GM18526 (cell line): Measurements from ENCODE around the gene ACTG2.

Experiments used
- POLR2A ChIP-seq: IDR thresholded peaks from 3 replicates; pipeline ENCODE4 v1.6.1; 2011; ENCODE audit not compliant: insufficient read length; ENCODE audit errors: extremely low read depth

ACTG2 gene

DNA sequence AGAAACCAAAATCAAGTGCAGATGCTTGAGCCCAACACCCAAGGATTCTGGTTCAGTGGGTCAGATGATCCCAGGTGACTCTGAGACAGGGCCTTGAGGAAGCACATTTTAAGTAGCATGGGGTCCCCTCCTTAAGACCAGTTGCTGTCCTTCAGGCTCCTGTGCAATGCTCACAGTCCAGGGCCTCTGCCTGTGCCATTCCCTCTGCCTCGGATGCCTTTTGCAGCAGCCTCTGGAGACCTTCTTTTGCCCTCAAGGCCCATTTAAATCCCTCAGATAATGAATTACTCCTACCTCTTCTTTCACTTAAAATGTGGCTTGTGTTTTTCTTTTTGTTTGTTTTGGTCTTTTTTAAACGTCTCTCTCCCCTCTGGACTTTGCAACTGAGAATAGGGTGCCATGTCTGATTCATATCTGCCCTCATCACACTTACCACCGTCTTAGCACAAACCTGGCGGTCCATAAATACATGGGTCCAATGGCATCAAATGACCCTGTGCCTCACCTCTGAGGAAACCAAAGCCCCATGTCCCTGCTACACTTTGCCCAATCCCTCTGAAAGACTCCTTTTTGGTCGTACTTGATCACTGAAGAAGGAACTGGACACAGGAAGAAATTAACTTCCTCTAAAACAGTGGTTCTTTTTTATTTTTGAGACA lies 14.2 kb downstream of the ACTG2 start:
- TF ChIP-seq POLR2A, result no peak

DNA sequence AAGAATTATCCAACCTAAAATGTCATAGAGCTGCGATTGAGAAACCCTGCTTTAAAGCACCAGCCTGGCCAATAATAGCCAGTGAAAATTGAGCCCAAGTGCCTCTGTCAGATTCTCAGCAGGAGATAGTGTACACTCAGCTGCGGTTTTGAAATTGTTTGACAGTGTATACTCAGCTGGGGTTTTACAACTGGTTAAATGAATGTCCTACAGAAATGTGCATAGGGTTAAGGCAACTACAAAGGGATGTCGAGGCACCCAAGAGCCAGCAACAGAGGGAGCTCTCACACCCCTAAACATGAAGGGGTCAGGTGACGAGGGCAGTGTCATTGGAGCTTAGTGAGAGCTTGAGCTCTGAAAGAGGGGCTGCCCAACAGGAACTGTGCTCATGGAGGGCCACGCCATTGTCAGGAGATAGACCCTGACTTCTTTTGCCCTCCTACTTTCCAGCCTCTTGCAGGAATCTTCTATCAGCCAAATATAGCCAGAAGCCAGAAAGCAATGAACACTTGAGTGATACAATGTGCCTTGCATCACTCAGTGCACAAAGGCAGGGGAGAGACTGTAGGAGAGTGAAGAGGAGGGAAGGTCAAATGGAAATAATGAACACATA lies 15.1 kb downstream of the ACTG2 start:
- no peak for TF ChIP-seq POLR2A

DNA sequence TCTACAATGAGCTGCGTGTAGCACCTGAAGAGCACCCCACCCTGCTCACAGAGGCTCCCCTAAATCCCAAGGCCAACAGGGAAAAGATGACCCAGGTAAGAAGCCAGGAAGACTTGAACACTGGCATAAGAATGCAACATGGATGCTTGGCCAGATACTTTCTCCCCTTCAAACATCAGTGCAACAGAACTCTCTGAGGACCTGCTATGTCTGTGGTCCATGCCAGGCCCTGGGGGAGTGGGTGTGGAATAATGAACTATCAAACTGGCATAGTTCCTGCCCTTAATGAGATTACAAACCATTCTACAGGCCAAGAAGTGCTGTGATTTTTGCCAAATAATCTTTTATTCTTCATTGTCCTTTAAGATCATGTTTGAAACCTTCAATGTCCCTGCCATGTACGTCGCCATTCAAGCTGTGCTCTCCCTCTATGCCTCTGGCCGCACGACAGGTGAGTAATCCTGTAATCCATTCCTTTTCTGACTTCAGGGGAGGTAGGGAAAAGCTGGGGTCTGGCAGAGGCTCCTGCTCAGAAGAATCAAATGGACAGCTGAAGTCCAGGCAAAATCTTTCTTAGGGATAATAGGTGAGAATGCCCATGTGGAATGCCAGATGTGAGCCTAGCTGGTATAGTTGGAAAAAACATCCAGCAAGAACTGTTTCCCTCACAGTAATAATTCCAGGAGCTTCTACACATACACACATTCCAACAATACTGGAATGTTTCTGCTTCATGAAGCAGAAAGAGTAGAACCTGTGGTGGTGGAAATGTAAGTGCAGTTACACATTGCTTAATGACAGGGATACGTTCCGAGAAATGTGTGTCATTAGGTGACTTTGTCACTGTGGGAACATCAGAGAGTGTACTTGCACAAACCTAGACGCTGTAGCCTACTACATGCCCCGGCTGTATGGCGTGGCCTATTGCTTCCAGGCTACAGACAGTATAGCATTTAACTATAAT lies 16.2 kb downstream of the ACTG2 start:
- TF ChIP-seq POLR2A, result no peak

DNA sequence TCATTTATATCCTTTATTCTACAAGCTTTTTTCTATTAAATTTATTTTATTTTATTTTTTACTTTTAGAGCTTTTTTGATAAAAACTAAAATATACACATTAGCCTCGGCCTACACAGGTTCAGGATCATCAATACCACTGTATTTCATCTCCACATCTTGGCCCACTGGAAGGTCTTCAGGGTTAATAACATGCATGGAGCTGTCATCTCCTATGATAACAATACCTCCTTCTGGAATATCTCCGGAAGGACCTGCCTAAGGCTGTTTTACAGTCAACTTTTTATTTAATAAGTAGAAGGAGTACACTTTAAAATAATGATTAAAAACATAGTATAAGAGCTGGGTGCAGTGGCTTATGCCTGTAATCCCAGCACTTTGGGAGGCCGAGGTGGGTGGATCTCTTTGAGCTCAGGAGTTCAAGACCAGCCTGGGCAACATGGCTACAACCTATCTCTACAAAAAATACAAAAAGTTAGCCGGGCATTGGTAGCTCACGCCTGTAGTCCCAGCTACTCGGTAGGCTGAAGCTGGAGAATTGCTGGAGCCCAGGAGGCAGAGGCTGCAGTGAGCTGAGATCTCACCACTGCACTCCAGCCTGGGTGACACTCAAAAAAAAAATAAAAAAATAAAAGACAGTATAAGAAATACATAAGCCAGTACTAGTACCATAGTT lies 18.2 kb downstream of the ACTG2 start:
- TF ChIP-seq POLR2A, result no peak

DNA sequence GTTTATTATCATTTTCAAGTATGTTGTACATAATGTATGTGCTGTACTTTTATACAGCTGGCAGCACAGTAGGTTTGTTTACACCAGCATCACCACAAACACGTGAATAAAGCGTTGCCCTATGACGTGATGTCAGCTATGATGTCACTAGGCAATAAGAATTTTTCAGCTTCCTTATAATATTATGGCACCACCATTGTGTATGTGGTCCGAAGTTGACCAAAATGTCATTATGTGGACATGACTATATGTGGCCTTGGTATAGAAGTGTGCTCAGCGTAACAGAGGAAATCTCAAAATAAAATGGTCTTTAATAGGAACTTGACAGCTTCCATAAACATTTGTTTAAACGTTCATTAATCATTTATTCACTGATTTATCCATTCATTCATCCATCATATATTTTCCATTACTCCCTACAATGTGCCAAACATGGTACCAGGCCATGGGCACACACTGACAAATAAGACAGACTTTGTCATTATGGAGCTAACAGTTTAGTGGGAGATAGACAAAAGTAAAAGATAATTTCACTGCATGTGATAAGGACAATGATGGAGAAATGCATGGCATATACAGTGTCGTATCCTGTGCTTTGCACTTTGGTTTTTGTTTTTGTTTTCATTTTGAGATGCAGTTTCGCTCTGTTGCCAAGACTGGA lies 18.9 kb downstream of the ACTG2 start:
- TF ChIP-seq POLR2A, result no peak

DNA sequence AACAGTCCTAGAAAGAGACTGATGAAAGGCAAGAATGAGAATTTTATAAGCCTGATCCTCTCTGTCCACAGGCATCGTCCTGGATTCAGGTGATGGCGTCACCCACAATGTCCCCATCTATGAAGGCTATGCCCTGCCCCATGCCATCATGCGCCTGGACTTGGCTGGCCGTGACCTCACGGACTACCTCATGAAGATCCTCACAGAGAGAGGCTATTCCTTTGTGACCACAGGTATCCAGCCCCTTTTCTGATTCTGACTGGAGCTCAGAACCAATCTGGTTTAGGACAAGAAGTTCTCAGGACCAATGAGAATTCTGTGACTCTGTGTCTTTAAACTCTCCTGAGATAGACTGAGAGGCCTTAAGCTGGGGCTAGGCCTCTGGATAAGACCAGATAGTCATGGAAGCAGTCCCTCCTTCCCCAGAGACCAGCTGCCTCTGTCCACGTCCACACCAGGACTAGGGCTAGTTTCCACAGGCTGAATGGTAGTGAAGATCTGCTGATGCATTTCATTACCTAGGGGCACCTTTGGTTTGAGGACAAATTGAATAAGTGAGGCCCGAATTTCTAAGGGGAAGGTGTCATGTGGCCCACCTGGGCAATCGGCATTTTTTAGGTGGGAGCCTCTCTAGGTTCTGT lies 20.7 kb downstream of the ACTG2 start:
- no peak for TF ChIP-seq POLR2A

DNA sequence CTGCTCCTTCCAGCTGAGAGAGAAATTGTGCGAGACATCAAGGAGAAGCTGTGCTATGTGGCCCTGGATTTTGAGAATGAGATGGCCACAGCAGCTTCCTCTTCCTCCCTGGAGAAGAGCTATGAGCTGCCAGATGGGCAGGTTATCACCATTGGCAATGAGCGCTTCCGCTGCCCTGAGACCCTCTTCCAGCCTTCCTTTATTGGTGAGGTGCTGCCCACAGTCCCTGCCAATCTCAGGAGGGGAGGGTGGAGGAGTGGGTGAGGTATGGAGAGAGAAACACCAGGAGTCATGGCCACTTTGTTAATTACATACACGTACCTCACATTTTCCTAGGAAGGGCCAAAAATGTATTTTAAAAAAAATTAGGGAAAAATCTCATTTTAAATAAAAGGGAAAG lies 21.9 kb downstream of the ACTG2 start:
- no peak for TF ChIP-seq POLR2A

DNA sequence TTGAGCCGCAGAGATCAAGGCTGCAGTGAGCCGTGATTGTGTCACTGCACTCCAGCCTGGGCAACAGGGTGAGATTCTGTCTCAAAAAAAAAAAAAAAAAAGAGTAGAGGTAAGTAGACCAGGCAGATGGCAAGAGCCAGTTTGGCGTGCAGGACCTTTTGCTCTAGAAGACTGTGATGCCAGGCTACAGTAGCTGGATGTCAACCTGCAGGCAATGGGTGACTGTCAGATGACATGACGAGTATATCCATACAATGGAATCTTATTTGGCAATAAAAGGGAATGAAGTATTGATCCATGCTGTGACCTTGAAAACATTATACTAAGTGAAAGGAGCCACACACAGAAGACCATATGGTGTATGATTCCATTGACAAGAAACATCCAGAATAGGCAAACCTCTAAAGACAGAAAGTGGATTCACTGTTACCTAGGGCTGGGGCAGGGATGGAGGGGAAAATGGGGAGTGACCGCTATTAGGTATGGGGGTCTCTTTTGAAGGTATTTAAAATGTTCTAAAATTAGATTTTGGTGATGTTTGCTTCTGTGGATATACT lies 22.7 kb downstream of the ACTG2 start:
- no peak for TF ChIP-seq POLR2A

DNA sequence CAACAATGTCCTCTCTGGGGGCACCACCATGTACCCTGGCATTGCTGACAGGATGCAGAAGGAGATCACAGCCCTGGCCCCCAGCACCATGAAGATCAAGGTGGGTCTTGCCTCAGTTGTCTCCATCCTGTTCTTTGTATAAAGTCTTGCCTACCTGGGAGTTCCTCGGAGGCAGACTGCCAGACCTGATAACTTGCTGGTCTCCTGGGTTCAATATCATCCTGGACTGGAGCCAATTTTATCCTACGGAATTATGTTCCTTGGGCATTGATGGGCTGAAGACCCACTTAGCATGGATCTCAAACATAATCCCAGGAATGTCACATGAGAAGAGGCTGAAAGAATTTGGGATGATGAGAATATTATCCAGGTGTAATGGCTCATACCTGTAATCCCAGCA lies 23.9 kb downstream of the ACTG2 start:
- no peak for TF ChIP-seq POLR2A

DNA sequence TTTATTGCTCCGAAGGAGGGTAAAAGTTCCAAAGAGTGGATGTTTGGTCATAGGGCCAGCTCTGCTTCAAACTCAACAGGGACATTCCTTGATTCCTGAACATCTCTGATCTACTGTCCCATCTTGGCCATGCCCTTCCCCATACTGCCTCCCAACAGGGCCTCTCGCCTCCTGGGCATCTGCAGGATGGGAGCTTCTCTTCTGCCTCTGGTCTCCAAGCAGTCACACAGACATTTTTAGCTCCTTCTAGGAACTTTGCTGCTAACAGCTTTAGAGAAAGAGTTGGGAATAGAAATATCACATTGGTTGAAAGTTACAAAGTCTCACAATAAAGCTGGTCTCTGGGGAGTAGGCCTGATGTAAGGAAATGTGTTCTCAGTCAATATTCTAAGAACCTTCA lies 24.5 kb downstream of the ACTG2 start:
- TF ChIP-seq POLR2A, result no peak

DNA sequence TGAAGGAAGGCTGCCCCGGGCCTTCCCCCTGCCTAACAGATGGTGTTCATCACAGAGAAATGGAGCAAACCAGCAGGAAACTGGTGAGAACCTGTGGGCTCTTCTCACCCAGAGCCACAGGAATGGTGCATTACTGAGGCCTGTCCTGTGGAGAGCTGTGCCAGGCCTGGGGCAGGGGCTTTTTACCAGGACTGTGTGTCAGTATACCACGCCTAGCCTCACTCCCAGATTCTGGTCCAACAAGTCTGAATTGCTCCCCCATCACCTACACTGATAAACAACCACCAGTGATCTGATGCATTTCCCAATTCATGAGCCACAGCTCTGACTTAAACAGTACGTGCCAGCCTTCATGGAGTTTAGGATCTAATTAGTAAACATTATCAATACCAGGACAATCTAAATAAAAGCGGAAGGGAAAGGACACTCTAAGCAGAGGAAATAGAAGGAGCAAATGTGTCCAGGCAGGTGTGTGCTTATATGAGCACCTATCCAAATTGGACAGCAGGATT lies 24.9 kb downstream of the ACTG2 start:
- TF ChIP-seq POLR2A, result no peak

DNA sequence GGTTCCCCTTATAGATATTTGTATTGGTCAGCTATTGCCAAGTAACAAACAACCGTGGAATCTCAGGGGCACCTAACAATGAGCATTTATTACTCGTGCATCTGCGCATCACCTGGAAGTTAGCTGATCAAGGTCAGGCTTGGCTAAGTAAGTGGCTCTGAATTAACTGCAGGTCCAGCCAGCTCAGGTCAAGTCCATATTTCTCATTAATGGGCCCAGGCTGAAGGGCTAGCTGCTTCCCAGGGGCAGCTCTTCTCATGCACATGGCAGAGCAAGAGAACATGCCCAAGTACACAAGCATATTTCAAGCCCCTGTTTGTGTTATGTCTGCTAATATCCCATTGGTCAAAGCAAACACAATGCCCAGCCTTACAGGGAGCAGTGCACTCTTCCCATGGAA lies 26.0 kb downstream of the ACTG2 start:
- no peak for TF ChIP-seq POLR2A

DNA sequence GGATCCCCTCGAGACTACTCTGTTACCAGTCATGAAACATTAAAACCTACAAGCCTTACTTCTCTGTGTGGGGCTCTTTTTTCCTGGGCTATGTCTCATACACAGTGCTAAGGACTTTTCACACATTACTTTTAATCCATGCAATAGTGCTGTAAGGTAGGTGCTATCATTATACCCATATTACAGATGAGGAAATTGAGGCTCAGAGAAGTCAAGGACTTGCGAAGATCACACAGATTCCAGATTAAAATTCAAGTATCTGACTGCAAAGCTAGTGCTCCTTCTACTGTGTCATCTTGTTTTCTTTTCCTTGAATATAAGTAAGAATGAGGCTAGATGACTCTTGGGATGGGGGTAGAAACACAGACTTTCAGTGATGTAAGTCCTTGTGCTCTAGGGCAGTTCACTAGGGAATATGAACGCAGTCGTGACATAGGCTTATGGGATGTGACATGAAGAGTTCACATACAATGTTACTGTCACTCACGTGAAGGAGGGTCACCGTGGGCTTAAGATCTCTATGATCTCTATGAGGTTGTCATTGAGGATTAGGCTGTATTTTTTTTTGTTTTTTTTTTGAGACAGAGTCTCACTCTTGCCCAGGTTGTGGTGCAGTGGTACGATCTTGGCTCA lies 26.9 kb downstream of the ACTG2 start:
- no peak for TF ChIP-seq POLR2A
